ENCODE measurements around the gene C2CD2. TPM values are rescaled to one million over a fixed set of nuclear protein-coding genes. Genes with fewer than 3 reads are reported as not detected.
"Not testable (repeated sequence)": the region's sequence is repeated elsewhere in the genome, so short reads cannot be mapped to it uniquely, and the experiment has no call there.

Gene C2CD2
- total RNA-seq, 3 donors from 2014 or later, result 9.4 to 29.1 (median 17.8) TPM

GRCh38 chr21:41960386-41960785 lies 6.6 kb upstream of the C2CD2 start:
- no peaks in the 10 kb centered on the region for H3K9me3 ChIP-seq
- TF ChIP-seq CTCF (IDR thresholded peaks at IDR 0.05), result no peak
- DNase-seq (no peak), ATAC-seq (no peak)
- no peak overlapping the region for H3K4me3 ChIP-seq
- no peaks in the 10 kb centered on the region for H3K36me3 ChIP-seq (ENCODE audit: low read depth)
- no peaks in the 10 kb centered on the region for H3K4me1 ChIP-seq (ENCODE audit: low read depth)
- intact Hi-C loops (cut with DNase I, micrococcal nuclease), result no loop called here

GRCh38 chr21:41959697-41960096 lies 5.9 kb upstream of the C2CD2 start:
- H3K36me3 ChIP-seq (ENCODE audit: low read depth); ATAC-seq; intact Hi-C loops (cut with DNase I, micrococcal nuclease); H3K4me3 ChIP-seq; H3K4me1 ChIP-seq (ENCODE audit: low read depth); H3K9me3 ChIP-seq; DNase-seq: not testable (repeated sequence)

- no peaks in the 10 kb centered on the region for H3K9me3 ChIP-seq
- intact Hi-C loops (cut with DNase I, micrococcal nuclease), result no loop called here
- no peaks in the 10 kb centered on the region for H3K36me3 ChIP-seq (ENCODE audit: low read depth)
- H3K4me3 ChIP-seq, result no peak overlapping the region
- no peaks in the 10 kb centered on the region for H3K4me1 ChIP-seq (ENCODE audit: low read depth)
- no peak for TF ChIP-seq CTCF (IDR thresholded peaks at IDR 0.05)
- no peak for DNase-seq
- no peak for ATAC-seq
Measured at GRCh38 chr21:41958886-41959563, 5.2 kb upstream of the C2CD2 start.

- ATAC-seq, result peak; percentile 39
- no peaks in the 10 kb centered on the region for H3K4me1 ChIP-seq (ENCODE audit: low read depth)
- no peaks in the 10 kb centered on the region for H3K9me3 ChIP-seq
- peak in 2 of 3 donors; percentile 55 to 57 for DNase-seq
- H3K36me3 ChIP-seq (ENCODE audit: low read depth), result no peaks in the 10 kb centered on the region
- intact Hi-C loops (cut with DNase I, micrococcal nuclease), result no loop called here
- TF ChIP-seq CTCF (IDR thresholded peaks at IDR 0.05), result no peak
- no peak overlapping the region for H3K4me3 ChIP-seq
Measured at GRCh38 chr21:41957991-41958766, 4.4 kb upstream of the C2CD2 start.

GRCh38 chr21:41956926-41957729 lies 3.3 kb upstream of the C2CD2 start:
- Histone ChIP-seq H3K9me3 (no peaks in the 10 kb centered on the region), H3K4me3 (no peak overlapping the region), H3K4me1 (ENCODE audit: low read depth) (peaks cover 7% of the 10 kb centered on the region), H3K36me3 (ENCODE audit: low read depth) (no peaks in the 10 kb centered on the region)
- no peak for DNase-seq
- intact Hi-C loops (cut with DNase I, micrococcal nuclease), result no loop called here
- no peak for TF ChIP-seq CTCF (IDR thresholded peaks at IDR 0.05)
- no peak for ATAC-seq

GRCh38 chr21:41955516-41955915 lies 1.7 kb upstream of the C2CD2 start:
- TF ChIP-seq CTCF (IDR thresholded peaks at IDR 0.05), result no peak
- no peak overlapping the region for H3K4me3 ChIP-seq
- no peaks in the 10 kb centered on the region for H3K9me3 ChIP-seq
- no peak for DNase-seq
- intact Hi-C loops (cut with DNase I, micrococcal nuclease), result no loop called here
- H3K4me1 ChIP-seq (ENCODE audit: low read depth), result peaks cover 7% of the 10 kb centered on the region
- H3K36me3 ChIP-seq (ENCODE audit: low read depth), result no peaks in the 10 kb centered on the region
- no peak for ATAC-seq

Data from mucosa of descending colon (tissue), 3 donors.